ENCODE measurements around the gene LAMA2.

DNA sequence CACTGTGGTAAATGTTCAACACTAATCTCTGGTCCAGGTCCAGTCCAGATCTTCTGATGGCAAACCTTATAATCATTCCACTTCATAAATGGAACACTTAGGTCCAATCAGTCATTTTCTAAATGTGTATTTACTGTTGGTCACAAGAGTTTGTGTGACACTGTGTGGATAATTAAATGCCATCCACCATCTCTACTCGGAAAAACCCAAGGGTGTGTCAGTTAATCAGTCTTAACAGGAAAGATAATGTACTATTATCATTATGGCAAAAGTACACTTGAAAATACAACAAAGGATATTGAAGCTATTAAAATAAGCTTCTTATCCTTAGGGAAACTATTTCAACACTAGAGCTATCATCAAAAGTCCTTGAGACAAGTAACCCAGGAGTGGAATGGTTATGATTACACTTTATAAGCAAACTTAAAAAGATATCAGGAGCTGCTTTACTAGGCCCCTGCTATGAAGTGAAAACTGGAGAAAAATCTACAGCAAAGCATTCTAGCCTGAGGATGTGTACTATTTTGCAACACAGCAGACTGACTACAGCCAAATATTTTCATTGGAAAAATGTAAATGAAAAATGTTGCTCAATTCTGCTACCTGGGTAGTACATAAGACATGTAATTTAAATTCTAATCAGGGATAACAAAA, 227.9 kb downstream of the LAMA2 start:
- TF ChIP-seq, protein P1, sequence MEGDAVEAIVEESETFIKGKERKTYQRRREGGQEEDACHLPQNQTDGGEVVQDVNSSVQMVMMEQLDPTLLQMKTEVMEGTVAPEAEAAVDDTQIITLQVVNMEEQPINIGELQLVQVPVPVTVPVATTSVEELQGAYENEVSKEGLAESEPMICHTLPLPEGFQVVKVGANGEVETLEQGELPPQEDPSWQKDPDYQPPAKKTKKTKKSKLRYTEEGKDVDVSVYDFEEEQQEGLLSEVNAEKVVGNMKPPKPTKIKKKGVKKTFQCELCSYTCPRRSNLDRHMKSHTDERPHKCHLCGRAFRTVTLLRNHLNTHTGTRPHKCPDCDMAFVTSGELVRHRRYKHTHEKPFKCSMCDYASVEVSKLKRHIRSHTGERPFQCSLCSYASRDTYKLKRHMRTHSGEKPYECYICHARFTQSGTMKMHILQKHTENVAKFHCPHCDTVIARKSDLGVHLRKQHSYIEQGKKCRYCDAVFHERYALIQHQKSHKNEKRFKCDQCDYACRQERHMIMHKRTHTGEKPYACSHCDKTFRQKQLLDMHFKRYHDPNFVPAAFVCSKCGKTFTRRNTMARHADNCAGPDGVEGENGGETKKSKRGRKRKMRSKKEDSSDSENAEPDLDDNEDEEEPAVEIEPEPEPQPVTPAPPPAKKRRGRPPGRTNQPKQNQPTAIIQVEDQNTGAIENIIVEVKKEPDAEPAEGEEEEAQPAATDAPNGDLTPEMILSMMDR (IDR thresholded peaks at IDR 0.05), result no peak
- no peak for TF ChIP-seq POLR2AphosphoS5 (IDR thresholded peaks at IDR 0.05)
- TF ChIP-seq EP300 (IDR thresholded peaks at IDR 0.05), result no peak
- no peak for TF ChIP-seq POLR2A (IDR thresholded peaks at IDR 0.05)

Data from sigmoid colon (tissue), 4 donors.